Calu3 (cell line): Measurements from ENCODE around the gene GRIK1. TPM values are rescaled to one million over a fixed set of nuclear protein-coding genes. Genes with fewer than 3 reads are reported as not detected.

Experiments
- BruUV-seq: library from RNA; stranded (reverse); fragments of 400-500 nt; replicated peaks from 2 replicates; lab custom pipeline; 2021; lab: Mats Ljungman, UMichigan
- CTCF ChIA-PET: fragments of 300-600 bp; sonication (Branson Sonifier 250); formaldehyde crosslinking; loops from one replicate; lab custom pipeline; 2022; ENCODE audit warnings: antibody characterized with exemption; lab: Charles Lee
- DNase-seq: peaks from one replicate; pipeline ENCODE4 v3.0.0; 2022
- H3K27ac Mint-ChIP-seq: one replicate; pipeline ENCODE4 v1.8.0; 2022; ENCODE audit warnings: mixed read lengths; ENCODE audit not compliant: unreplicated experiment
- H3K27me3 Mint-ChIP-seq: one replicate; pipeline ENCODE4 v1.8.0; 2022; ENCODE audit warnings: mixed read lengths; ENCODE audit not compliant: unreplicated experiment
- H3K36me3 Mint-ChIP-seq: one replicate; pipeline ENCODE4 v1.8.0; 2022; ENCODE audit warnings: mild to moderate bottlenecking, moderate library complexity, mixed read lengths; ENCODE audit not compliant: insufficient read depth, unreplicated experiment
- H3K4me1 Mint-ChIP-seq: one replicate; pipeline ENCODE4 v1.8.0; 2022; ENCODE audit warnings: mild to moderate bottlenecking, low read depth, mixed read lengths; ENCODE audit not compliant: unreplicated experiment
- H3K4me3 Mint-ChIP-seq: one replicate; pipeline ENCODE4 v1.8.0; 2022; ENCODE audit warnings: mild to moderate bottlenecking, low read depth, moderate library complexity, mixed read lengths; ENCODE audit not compliant: unreplicated experiment
- H3K9me3 Mint-ChIP-seq: one replicate; pipeline ENCODE4 v1.8.0; 2022; ENCODE audit warnings: low read depth, mixed read lengths; ENCODE audit not compliant: unreplicated experiment
- intact Hi-C: fragments of 100-400 bp; cut with micrococcal nuclease; formaldehyde crosslinking; loops from one replicate; pipeline ENCODE4 v1.10.0; 2022; ENCODE audit not compliant: unreplicated experiment
- total RNA-seq: library from RNA; stranded (reverse); gene quantifications from 2 replicates; pipeline ENCODE4 v1.2.3, GENCODE V29; 2022
- TF ChIP-seq, protein P1 (sequence below): fragments of 200-600 bp; IDR thresholded peaks from one replicate; pipeline ENCODE4 v1.8.0; 2022; ENCODE audit warnings: antibody characterized with exemption; ENCODE audit not compliant: unreplicated experiment

GRIK1 gene
- total RNA-seq, 1 experiment from 2014 or later, result not detected

DNA sequence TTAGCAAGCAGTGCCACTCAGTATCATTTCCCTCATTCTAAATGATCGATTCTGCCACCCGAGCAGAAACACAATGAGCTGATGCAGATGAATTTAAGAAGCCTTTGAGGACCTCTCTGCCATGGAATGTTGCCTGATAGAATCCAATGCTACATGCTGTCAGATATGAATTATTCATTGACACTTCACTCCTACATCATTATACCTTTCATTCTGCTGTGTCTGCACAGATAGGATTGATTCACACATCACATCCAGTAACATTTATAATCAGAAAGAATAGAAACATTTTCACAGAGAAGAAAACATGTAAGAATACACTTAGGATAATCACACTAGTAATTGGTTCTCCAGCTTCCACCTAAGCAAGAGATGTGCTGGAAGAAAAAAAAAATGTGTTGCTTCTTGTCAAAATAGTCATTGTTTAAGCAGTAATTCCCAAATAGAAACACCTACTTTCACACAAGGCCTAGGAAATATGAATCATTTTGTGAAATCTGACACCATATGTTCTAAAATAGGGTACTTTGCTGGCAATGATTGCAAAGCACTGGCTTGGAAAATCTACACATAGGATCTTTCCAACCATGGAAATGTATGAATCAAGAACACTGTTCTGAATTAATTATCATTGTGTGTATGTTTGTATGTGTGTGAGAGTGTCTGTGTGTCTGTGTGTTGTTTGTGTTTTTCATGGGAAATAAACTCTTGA is 110.1 kb downstream of the GRIK1 start:
- CTCF ChIA-PET, result no interaction called here
- intact Hi-C loops, result no loop called here
- Mint-ChIP-seq H3K36me3 (no peaks in the 10 kb centered on the region), H3K4me3 (no peak overlapping the region), H3K27me3 (no peaks in the 10 kb centered on the region), H3K4me1 (no peaks in the 10 kb centered on the region), H3K9me3 (no peaks in the 10 kb centered on the region), H3K27ac (no peak overlapping the region)
- TF ChIP-seq, protein P1, sequence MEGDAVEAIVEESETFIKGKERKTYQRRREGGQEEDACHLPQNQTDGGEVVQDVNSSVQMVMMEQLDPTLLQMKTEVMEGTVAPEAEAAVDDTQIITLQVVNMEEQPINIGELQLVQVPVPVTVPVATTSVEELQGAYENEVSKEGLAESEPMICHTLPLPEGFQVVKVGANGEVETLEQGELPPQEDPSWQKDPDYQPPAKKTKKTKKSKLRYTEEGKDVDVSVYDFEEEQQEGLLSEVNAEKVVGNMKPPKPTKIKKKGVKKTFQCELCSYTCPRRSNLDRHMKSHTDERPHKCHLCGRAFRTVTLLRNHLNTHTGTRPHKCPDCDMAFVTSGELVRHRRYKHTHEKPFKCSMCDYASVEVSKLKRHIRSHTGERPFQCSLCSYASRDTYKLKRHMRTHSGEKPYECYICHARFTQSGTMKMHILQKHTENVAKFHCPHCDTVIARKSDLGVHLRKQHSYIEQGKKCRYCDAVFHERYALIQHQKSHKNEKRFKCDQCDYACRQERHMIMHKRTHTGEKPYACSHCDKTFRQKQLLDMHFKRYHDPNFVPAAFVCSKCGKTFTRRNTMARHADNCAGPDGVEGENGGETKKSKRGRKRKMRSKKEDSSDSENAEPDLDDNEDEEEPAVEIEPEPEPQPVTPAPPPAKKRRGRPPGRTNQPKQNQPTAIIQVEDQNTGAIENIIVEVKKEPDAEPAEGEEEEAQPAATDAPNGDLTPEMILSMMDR, result no peak
- no peak for DNase-seq
- no TSS peak for BruUV-seq

DNA sequence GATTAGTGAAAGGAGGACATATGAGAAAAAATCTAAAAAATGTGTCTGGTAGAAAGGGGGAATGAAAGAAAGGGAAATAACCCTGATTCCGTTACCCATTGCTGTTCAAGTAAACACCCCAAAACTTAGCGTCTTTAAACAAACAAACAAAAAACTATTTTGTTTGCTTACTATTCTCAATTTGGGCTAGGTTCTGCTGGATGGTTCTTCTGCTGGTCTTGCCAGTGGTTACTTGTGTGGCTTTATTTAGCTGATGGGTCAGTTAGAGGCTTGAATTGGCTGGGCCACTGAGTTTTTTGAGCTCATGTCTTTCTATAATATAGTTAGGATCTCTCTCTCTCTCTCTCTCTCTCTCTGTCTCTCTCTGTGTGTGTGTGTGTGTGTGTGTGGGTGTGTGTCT is 112.1 kb downstream of the GRIK1 start:
- DNase-seq, result no peak
- Mint-ChIP-seq H3K27ac (no peak overlapping the region), H3K27me3 (no peaks in the 10 kb centered on the region), H3K4me3 (no peak overlapping the region), H3K9me3 (no peaks in the 10 kb centered on the region), H3K4me1 (no peaks in the 10 kb centered on the region), H3K36me3 (no peaks in the 10 kb centered on the region)
- BruUV-seq, result no TSS peak
- TF ChIP-seq, protein P1, result no peak
- CTCF ChIA-PET, result no interaction called here
- intact Hi-C loops, result no loop called here

DNA sequence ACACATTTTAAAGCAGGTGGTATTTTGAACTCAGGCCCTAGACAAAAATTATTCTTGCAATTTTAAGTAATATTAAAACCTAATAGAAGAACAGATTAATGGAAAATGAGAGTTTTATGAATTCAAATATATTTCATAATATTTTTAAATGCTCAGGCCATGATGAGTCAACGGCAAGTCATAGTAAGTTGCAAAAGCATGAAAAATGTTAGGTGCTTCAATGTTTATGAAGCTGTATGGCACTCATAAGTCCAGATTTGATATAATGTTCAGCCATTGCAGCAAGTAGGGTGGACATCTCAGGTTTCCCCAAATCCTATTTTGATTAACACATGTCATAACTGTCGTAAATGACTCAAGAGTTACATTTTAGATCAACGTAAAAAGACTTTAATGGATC is 112.6 kb downstream of the GRIK1 start:
- no peaks in the 10 kb centered on the region for H3K36me3 Mint-ChIP-seq
- no peak for DNase-seq
- TF ChIP-seq, protein P1, result no peak
- intact Hi-C loops, result no loop called here
- no peaks in the 10 kb centered on the region for H3K9me3 Mint-ChIP-seq
- H3K4me1 Mint-ChIP-seq, result no peaks in the 10 kb centered on the region
- no peaks in the 10 kb centered on the region for H3K27me3 Mint-ChIP-seq
- CTCF ChIA-PET, result no interaction called here
- H3K27ac Mint-ChIP-seq, result no peak overlapping the region
- no peak overlapping the region for H3K4me3 Mint-ChIP-seq
- BruUV-seq, result no TSS peak

DNA sequence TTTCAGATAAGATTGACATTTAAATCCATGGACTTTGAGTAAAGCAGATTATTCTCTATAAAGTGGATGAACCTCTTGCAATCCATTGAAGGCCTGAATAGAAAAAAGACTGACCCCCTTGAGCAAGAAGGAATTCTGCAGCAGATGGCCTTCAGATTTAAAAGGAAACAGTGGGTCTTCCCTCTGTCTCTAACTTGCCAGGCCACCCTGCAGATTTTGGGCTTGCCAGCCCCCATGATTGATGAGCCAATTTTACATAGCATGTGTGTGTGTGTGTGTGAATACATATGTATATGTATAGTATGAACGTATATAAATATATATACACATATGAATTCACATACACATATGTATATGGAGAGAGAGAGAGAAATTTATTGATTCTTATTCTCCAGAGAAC is 113.4 kb downstream of the GRIK1 start:
- Mint-ChIP-seq H3K27ac (no peak overlapping the region), H3K27me3 (no peaks in the 10 kb centered on the region), H3K36me3 (no peaks in the 10 kb centered on the region), H3K4me3 (no peak overlapping the region), H3K4me1 (no peaks in the 10 kb centered on the region), H3K9me3 (no peaks in the 10 kb centered on the region)
- CTCF ChIA-PET, result no interaction called here
- intact Hi-C loops, result no loop called here
- BruUV-seq, result no TSS peak
- DNase-seq, result no peak
- TF ChIP-seq, protein P1, result no peak
